HepG2 (cell line): ENCODE results near the gene AP5Z1.

Source experiments
- NFIC ChIP-seq: IDR thresholded peaks from 2 replicates; pipeline ENCODE4 v1.6.1; 2012; ENCODE audit warnings: mild to moderate bottlenecking, low read length, inconsistent platforms
- TAF1 ChIP-seq: sonication (generic); formaldehyde crosslinking; IDR thresholded peaks from 2 replicates; pipeline ENCODE4 v1.4.0; 2020; ENCODE audit warnings: missing genetic modification reagents
- ZNF383 ChIP-seq: sonication (generic); formaldehyde crosslinking; IDR thresholded peaks from 2 replicates; pipeline ENCODE4 v1.4.0; 2020; ENCODE audit warnings: missing genetic modification reagents, mild to moderate bottlenecking, borderline replicate concordance
- TF ChIP-seq, protein P1 (sequence below): IDR thresholded peaks from 2 replicates; pipeline ENCODE4 v1.6.1; 2012; ENCODE audit warnings: inconsistent platforms

DNA sequence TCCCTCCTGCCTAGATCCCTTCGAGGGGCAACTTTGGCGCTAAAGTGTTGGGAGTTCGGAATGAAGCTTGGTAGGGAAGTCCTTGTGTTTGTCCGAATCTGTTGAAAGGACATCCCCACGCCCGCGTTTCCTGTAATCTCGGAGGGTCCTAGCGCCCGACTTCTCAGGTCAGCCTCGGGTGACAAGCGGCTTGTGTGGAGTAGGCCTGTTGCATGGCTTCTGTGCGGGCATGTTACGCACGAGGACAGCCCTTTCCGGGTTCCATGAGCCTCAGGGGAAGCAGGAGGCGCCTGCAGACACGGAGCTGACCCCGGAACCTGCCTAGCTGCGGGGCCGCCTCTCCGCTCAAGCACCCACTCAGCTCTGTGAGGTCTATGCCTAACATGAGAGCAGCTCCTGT is 28.4 kb upstream of the AP5Z1 start:
- TF ChIP-seq TAF1 (CRISPR knock-in tag), result no peak
- no peak for TF ChIP-seq NFIC
- TF ChIP-seq, protein P1, sequence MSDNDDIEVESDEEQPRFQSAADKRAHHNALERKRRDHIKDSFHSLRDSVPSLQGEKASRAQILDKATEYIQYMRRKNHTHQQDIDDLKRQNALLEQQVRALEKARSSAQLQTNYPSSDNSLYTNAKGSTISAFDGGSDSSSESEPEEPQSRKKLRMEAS, result no peak
- TF ChIP-seq ZNF383 (CRISPR knock-in tag), result no peak
